Testis (tissue), 2 donors: ENCODE data around the gene TMEM208.

Experiments
- POLR2A ChIP-seq: fragments of 450-650 bp; IDR thresholded peaks from one replicate; pipeline ENCODE4 v1.6.1; 2017; ENCODE audit warnings: antibody characterized with exemption, mild to moderate bottlenecking, moderate library complexity
- TF ChIP-seq, protein P1 (sequence below), 3 experiments: fragments of 450-650 bp in 2 of 3; fragments of 200-600 bp in 1 of 3; sonication (generic) in 1 of 3; IDR thresholded peaks; one replicate each; pipeline ENCODE4 v1.5.1; 2016 to 2019; ENCODE audit warnings: antibody characterized with exemption in 3 of 3, mild to moderate bottlenecking in 2 of 3, moderate library complexity in 1 of 3

DNA sequence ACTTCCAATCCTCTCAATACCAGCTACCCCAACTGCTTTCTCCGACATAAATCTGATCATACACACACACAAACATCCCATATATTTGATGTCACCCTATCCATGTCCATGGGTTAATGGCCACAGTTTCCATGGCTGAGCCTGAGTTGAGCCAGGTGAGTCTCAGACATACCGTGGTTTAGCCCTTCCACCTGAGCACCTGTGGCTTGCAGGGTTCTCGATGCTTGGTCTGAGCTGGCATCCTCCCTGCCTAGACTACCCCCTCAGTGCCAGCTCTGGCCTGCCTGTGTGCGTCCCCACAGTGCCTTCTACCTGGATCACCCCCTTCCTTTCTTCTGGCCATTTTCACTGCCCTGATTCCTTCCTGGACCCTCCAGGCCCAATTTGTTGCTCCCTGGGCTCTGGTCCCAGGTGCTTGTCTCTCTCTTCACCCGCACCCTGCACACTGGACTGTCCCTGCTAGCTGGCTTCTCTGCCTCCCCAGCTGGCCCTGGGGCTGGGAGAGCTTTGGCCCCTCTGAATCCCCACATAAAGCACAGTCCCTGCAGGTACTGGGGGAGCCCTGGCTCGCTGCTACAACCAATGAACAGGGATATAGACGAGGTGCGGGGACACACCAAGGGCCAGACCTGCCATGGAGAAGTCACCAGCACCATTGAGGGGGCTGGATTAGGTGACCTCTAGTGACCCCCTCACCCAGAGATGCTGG, 20.6 kb upstream of the TMEM208 start:
- TF ChIP-seq, protein P1, sequence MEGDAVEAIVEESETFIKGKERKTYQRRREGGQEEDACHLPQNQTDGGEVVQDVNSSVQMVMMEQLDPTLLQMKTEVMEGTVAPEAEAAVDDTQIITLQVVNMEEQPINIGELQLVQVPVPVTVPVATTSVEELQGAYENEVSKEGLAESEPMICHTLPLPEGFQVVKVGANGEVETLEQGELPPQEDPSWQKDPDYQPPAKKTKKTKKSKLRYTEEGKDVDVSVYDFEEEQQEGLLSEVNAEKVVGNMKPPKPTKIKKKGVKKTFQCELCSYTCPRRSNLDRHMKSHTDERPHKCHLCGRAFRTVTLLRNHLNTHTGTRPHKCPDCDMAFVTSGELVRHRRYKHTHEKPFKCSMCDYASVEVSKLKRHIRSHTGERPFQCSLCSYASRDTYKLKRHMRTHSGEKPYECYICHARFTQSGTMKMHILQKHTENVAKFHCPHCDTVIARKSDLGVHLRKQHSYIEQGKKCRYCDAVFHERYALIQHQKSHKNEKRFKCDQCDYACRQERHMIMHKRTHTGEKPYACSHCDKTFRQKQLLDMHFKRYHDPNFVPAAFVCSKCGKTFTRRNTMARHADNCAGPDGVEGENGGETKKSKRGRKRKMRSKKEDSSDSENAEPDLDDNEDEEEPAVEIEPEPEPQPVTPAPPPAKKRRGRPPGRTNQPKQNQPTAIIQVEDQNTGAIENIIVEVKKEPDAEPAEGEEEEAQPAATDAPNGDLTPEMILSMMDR (IDR thresholded peaks at IDR 0.05): no peak
- no peak for TF ChIP-seq POLR2A
